ENCODE results near the gene PDE1A.

Gene PDE1A

DNA sequence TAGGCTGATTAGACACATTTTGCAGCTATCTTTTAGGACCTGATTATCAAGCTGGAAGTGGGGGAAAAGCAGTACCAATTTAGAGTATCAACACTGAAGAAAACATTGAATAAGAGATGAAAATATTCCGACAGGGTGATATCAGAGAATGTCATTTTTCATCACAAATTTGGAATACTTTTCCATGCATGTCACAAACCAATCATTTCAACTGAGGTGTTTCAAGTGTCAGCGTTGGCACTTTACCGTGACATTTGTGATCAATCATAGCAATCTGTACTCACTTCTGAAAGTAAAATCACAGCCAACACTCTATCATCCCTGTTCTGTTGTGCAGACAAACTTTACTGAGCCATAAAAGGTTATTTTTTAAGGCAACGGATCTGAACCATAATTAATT lies 75.4 kb downstream of the PDE1A start:
- TF ChIP-seq, protein P1, sequence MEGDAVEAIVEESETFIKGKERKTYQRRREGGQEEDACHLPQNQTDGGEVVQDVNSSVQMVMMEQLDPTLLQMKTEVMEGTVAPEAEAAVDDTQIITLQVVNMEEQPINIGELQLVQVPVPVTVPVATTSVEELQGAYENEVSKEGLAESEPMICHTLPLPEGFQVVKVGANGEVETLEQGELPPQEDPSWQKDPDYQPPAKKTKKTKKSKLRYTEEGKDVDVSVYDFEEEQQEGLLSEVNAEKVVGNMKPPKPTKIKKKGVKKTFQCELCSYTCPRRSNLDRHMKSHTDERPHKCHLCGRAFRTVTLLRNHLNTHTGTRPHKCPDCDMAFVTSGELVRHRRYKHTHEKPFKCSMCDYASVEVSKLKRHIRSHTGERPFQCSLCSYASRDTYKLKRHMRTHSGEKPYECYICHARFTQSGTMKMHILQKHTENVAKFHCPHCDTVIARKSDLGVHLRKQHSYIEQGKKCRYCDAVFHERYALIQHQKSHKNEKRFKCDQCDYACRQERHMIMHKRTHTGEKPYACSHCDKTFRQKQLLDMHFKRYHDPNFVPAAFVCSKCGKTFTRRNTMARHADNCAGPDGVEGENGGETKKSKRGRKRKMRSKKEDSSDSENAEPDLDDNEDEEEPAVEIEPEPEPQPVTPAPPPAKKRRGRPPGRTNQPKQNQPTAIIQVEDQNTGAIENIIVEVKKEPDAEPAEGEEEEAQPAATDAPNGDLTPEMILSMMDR (IDR thresholded peaks at IDR 0.05): no peak
- Histone ChIP-seq H3K9me3 (no peaks in the 10 kb centered on the region), H3K27ac (no peak overlapping the region), H3K4me1 (peaks cover 0 to 44% (median 3%) of the 10 kb centered on the region in 4 donors), H3K27me3 (no peaks in the 10 kb centered on the region), H3K36me3 (no peaks in the 10 kb centered on the region), H3K4me3 (no peak overlapping the region)
- DNase-seq: no peak
- intact Hi-C loops (cut with DNase I; ENCODE audit: low total_unique reads): no loop called here

- H3K36me3 ChIP-seq: no peaks in the 10 kb centered on the region
- DNase-seq: no peak
- H3K4me1 ChIP-seq: peaks cover 0 to 36% (median 3%) of the 10 kb centered on the region in 4 donors
- TF ChIP-seq, protein P1 (IDR thresholded peaks at IDR 0.05): no peak
- no peaks in the 10 kb centered on the region for H3K9me3 ChIP-seq
- intact Hi-C loops (cut with DNase I; ENCODE audit: low total_unique reads): no loop called here
- H3K27me3 ChIP-seq: no peaks in the 10 kb centered on the region
- H3K4me3 ChIP-seq: no peak overlapping the region
- peak overlapping the region; percentile 66 to 73 for H3K27ac ChIP-seq
These were observed 77.6 kb downstream of the PDE1A start for GRCh38 chr2:182349268-182349667.

DNA sequence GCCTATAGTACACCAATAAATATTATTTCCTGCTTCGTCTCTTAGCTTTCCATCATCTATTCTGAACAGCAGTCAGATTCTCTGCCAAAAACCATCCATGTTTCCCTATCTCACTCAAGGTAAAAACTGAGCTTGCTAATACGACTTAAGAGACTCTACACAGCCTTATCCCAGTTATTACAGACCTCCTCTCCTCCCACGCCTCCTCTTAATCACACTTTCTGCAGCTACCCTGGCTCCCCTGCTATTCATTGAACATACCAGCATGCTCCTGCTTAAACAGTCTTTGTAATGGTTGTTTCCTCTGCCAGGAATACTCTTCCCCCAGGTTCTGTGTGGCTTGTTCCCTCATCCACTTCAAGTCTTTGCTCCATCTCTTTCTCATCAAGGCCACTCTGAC lies 81.5 kb downstream of the PDE1A start:
- Histone ChIP-seq H3K9me3 (no peaks in the 10 kb centered on the region), H3K27me3 (no peaks in the 10 kb centered on the region), H3K4me1 (peaks cover 0 to 25% (median 0%) of the 10 kb centered on the region in 4 donors), H3K4me3 (no peak overlapping the region), H3K27ac (no peak overlapping the region), H3K36me3 (no peaks in the 10 kb centered on the region)
- intact Hi-C loops (cut with DNase I; ENCODE audit: low total_unique reads): no loop called here
- DNase-seq: no peak
- TF ChIP-seq, protein P1 (IDR thresholded peaks at IDR 0.05): no peak

DNA sequence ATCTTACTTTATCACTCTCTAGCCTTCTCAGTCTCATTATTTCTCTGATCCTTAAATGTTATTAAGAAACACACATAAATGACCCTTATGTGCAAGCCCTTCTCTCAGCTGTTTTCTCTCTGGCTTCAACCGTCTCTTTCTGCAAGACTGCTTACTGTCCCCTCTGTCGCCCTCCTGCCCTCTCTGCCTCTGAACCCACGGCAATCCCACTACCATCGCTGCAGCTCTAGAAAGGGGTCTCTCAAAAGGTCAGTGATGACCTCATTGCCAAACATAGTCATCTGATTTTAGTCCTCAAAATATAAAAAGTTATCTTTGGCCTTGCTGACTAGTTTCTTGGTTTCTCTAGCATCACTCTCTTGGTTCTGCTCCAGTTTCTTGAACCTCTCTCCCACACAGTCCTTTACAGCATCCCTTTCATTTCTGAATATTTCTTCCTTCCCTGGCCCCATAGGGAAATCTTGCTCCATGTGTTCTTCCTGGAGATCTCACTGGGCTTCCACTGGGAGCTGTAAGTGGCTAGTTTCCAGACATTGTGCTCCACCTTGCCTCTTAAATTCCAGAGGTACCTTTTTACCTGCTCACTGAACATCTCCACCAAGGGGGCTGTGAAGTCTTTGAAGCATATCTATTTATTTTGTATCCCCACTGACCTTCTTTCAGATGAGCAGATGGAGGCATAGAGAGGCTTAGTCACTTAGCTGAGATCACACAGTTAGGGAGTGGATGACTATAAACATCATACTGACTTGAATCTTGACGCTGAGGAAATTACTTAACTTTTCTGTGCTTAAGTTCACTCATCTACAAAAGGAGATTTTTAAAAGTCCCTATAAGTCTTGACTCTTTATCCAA lies 96.2 kb downstream of the PDE1A start:
- Histone ChIP-seq H3K4me1 (peaks cover 0 to 29% (median 4%) of the 10 kb centered on the region in 4 donors), H3K27ac (peak overlapping the region; percentile 48 to 65), H3K27me3 (no peaks in the 10 kb centered on the region), H3K4me3 (no peak overlapping the region), H3K9me3 (peaks cover 0 to 2% (median 0%) of the 10 kb centered on the region in 3 donors), H3K36me3 (no peaks in the 10 kb centered on the region)
- TF ChIP-seq, protein P1 (IDR thresholded peaks at IDR 0.05): no peak
- DNase-seq: no peak
- intact Hi-C loops (cut with DNase I; ENCODE audit: low total_unique reads): no loop called here

DNA sequence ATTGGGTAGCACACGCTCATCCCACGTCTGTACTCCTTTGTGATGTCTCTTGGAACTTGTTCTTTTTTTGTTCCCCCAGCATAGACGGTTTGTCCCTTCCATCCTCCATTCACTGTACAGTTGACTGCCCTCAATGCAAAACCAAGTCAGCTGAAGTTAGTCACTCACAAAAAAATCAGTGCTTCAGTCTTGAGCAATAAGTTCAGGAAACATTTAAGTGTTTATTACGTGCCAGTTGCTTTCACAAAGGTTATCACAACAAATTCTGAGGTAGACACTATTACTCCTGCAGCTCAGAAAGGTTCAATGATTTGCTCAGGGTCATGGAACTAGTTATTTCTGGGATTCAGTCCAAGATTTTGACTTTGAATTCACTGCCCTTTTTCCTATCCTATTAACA lies 102.2 kb downstream of the PDE1A start:
- Histone ChIP-seq H3K27ac (peak overlapping the region in 1 of 2 donors; percentile 47), H3K9me3 (no peaks in the 10 kb centered on the region), H3K4me1 (peaks cover 0 to 68% (median 7%) of the 10 kb centered on the region in 4 donors), H3K36me3 (no peaks in the 10 kb centered on the region), H3K27me3 (no peaks in the 10 kb centered on the region), H3K4me3 (no peak overlapping the region)
- intact Hi-C loops (cut with DNase I; ENCODE audit: low total_unique reads): no loop called here
- TF ChIP-seq, protein P1 (IDR thresholded peaks at IDR 0.05): no peak
- no peak for DNase-seq
